Dermis blood vessel endothelial cell (primary cell): ENCODE data around the gene SLC17A3. TPM values are rescaled to one million over a fixed set of nuclear protein-coding genes. Genes with fewer than 3 reads are reported as not detected.

Source experiments
- DNase-seq: peaks from one replicate; pipeline ENCODE4 v3.0.0; 2010
- total RNA-seq: library from RNA; depleted of rRNA; stranded (reverse); fragments of >200 nt; gene quantifications from 2 replicates; pipeline ENCODE4 v1.2.3, GENCODE V29; 2014

SLC17A3 gene
- 0.17 and 0.28 TPM in 2 replicates for total RNA-seq

- no peak for DNase-seq
These were observed at the start of gene SLC17A3 for GRCh38 chr6:25874118-25874517. Gene SLC17A3, minus strand, starts transcription at chr6:25874243. Its CDS starts 5,856 bp downstream, at chr6:25868387.

DNA sequence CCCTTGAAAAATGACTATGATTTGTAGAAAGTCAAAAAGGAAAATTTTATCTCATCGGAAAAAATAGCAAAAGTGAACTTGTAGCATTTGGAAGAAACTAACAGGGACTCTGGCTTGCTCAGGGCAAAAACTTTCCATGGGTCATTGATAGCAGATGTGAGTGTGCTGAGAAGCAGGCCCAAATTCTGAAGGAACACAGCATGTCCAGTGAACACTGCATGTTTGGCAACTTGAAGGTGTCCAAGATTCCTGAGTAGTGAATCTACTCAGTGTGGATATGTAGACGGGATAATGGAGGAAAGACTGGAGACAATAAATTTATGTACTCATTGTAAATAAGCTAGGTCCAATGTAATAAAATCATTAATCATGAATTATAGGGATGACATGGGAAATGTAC lies 48.3 kb upstream of the SLC17A3 start:
- DNase-seq, result no peak

GRCh38 chr6:25921525-25922203 lies 47.6 kb upstream of the SLC17A3 start:
- DNase-seq, result no peak

DNA sequence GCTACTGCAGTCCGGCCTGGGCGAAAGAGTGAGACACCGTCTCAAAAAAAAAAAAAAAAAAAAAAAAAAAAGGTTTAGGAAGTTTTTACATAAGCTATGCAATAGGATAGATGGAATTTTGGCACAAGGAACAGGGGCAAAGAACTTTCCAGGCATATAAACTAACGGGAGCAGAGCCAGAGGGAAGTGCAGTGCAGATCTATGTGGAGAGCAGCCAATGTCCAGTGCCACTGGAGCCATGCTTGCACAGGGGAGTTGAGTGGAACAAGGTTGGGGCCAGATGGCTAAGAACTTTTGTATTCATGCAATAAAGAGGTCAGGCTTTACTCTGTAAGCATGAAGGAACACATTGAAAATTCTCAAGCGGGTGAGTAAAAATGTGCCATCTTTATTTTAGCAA lies 45.6 kb upstream of the SLC17A3 start:
- DNase-seq, result no peak

DNA sequence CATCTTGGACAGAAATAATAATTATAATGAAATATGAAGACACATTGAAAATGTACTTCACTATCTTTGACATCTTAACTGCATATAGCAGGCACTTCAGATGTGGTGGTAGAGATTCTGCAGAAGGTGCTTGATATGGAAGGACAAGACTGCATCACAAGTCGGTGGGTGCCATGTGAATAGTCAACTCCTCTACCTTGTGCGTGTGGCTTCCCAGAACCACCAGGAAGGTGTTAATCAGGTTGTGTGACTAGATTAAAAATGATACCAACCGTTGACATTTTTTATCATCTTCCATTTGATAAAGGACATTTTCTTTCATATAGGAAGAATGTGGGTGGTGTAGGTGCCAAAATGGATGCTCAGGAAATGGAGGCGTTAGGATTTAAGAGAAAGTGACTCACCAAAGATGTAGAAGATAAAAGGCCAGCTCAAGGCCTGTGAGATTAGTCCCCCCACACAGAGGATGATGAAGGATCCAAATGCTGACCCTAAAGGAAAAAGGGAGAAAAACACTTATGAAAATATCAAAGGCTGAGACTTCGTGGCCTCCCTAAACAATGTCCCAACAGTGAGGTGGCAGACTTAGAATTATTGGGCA lies 44.1 kb upstream of the SLC17A3 start:
- no peak for DNase-seq

DNA sequence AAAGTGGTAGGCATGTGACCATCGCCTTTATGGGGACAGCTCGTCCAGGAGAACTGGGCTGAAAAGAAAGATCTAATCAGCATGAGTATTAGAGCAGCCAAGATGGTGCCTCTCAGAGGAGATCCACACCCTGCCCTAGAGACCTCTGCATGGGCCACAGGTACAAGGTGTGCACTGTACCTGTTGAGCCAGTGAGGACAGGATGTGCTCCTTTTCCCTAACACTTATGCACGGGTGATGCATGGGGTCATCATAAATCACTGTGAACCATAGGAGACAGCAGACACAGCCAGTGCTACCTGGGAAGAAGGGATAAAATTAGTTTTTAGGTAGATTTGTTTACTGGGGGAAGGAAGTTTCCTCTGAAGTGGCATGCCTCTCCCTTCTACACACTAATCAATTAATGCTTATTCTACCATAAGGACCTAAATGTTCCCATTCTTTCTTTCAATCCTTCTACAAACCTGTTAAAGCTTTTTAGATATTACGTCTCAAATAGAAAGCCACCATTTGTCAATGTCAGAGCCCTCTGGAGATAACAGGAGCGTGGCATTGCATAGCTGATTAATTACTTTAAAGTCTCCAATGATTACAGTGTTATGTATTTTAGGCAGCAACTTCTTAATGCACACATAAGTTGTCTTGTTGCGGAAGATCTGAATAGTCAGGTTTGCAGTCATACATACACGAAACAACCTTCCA lies 42.9 kb upstream of the SLC17A3 start:
- DNase-seq, result no peak

- no peak for DNase-seq
These were observed 42.3 kb upstream of the SLC17A3 start for GRCh38 chr6:25916330-25916729.

DNA sequence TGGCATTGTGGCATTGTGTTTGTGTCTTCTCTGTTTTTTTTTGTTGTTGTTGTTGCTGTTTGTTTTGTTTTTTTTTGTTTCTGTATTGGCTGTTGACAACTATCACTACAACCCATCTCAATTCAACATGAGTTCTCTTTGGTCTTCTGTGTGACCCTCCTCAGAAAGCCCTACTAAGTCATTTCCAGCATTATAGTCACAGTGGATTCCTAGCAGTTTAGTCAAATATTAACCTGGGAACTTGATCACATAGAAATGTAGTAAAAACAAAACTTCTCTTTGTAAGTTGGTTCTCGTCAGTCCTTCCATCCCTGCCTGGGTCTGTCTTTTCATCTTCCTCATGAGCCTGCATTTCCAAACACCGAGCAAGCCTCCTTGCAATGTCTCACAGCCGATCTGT lies 39.7 kb upstream of the SLC17A3 start:
- DNase-seq, result no peak

GRCh38 chr6:25911351-25911750 lies 37.3 kb upstream of the SLC17A3 start:
- DNase-seq, result no peak

GRCh38 chr6:25907475-25908014 lies 33.5 kb upstream of the SLC17A3 start:
- DNase-seq, result no peak

GRCh38 chr6:25903467-25904099 lies 29.5 kb upstream of the SLC17A3 start:
- DNase-seq, result no peak

GRCh38 chr6:25902071-25902470 lies 28.0 kb upstream of the SLC17A3 start:
- no peak for DNase-seq

DNA sequence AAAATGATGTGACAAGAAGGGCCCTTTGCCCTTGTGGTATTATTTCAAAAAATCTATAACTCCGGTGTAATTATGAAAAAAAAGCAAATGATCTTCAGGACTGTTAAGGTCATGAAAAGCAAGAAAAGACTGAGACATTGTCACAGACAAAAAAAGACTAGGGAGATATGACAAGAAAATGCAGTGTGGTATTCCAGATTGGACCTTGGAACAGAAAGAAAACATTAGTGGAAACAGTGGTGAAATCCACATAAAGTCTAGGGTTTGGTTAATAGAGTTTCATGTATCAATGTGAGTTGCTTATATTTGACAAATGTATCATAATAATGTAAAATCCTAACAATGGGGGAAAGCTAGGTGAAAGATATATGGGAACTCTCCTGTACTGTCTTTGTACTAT lies 26.8 kb upstream of the SLC17A3 start:
- DNase-seq, result no peak

DNA sequence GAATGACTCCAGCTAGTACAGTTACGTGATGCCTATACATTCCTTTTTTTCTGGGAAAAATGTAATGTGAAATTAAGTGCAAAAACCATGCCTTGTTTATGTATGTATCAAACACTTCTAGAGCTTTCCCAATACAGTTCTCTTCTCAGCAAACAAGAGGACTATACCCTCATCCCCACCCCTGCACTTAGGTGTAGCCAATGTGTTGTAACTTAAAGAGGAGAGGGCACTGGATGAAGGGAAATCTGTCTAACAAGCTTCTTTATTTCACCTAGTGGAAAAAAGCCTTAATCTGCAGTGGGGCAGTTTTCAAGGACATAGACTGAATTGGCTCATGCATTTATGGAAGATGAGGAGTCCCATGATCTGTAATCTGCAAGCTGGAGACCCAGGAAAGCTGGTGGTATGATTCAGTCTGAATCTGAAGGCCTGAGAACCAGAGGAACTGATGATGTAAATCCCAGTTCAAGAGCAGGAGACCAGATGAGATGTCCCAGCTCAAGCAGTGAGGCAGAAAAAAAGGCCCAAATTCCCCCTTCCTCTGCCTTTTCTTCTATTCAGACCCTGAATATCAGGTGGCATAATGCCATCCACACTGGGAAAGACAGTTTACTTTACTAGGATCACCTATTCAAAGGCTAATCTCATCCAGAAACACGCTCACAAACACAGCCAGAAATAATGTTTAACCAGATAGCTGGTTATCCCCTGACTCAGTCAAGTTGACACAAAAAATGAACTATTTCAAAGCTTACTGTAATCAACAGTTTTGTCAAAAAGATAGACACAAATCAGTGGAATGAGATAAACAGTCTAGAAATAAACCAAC lies 25.8 kb upstream of the SLC17A3 start:
- no peak for DNase-seq

DNA sequence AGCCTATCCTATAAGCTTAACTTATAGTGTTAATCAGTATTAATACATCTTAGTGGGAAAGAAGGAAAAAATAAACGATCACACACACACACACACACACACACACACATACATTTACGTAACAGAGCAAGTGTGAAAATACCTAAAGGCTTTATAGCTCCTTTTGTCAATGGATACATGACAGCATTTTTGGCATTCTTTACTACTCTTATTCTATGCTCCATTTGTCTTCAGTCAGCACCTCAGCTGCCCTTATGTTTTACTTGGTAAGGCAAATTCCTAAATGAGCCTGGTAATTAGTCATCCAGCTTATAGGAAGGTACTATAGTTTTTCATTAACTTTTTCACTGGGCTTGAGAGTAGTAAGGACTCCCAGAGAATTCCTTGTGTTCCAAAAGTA lies 25.1 kb upstream of the SLC17A3 start:
- no peak for DNase-seq

DNA sequence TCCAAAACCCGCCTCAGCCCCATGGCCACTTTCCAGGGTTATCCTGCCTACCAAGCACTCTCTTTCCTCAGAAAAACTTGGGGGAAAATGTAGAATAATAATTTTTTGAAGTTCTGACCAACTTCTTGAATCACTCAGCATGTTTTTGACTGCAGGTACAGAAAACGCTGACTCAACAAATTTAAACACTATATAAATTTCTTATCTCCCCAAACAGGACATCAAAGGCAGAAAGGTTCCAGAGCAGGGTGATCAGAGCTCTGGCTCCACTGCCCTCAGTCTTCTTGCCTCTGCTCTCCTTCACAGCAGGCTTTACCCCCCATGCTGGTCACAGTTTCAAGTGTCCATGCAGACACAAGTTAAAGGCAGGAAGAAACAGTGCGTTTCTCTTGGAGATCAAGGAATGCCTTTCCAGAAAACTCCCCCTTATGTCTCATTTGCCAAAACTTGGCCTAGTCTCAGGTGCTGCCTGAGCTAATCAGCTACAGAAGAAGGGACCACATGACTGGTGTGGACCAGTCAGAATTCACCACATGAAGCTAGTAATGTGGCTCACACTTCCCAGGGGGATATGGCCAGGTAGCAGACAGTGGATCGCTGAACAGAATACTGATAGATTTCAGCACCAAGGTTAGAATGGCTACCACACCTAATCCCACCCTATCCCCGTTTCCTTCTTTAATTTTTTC lies 24.4 kb upstream of the SLC17A3 start:
- no peak for DNase-seq

- DNase-seq, result no peak
These were observed 22.2 kb upstream of the SLC17A3 start for GRCh38 chr6:25896252-25896651.

DNA sequence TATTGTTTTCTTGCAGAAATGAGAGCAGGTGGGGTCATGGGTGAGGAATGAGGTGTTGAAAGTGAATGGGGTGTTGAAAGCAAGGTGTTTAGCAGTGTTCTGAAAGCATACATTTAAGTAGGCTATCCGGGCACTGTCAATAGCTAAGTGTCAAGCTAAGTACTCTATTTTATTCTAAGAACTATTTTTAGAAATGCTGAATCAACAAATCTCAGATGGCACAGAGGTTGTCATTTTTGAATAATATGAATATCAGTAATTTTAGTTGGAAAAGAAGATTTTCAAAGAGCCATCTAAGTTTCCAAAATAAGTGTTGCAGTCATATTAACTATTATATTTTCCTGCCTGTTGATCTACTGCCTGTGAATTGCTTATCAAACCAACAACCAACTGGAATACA lies 21.7 kb upstream of the SLC17A3 start:
- DNase-seq, result no peak

DNA sequence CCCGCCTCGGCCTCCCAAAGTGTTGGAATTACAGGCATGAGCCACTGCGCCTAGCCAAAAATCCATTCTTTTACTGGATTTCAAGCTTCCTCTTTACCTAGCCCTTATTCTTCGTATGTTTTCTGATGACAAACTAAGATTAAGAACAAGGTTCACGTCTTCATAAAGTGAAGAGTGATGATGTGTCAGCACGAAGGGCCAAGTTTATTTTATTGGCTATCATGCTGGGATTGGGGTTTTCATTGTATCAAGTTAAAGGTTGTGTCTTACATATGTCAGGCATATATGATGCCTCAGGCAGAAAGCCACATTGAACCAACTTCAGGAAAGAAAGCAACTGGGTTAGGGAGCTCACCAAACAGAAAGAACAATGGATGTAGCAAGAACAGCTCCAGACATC lies 19.7 kb upstream of the SLC17A3 start:
- DNase-seq, result no peak

- no peak for DNase-seq
These were observed 18.8 kb upstream of the SLC17A3 start for GRCh38 chr6:25892877-25893276.
